Activated B cell treated with CpG ODN at 0.5 μM for 24 hours (primary cell): Measurements from ENCODE around the gene CHRD. TPM values are rescaled to one million over a fixed set of nuclear protein-coding genes. Genes with fewer than 3 reads are reported as not detected.

Source experiments
- ATAC-seq: fragments of 200-7000 bp; cut with Tn5 transposase; one replicate; pipeline ENCODE4 v1.10.0; 2021; ENCODE audit warnings: low read depth, mild to moderate bottlenecking, moderate library complexity
- CTCF ChIA-PET: fragments of 350-600 bp; sonication (Branson Sonifier 250); formaldehyde crosslinking; loops from one replicate; lab custom pipeline; 2021; ENCODE audit warnings: antibody characterized with exemption; lab: Charles Lee
- POLR2A ChIA-PET: fragments of 350-600 bp; sonication (Branson Sonifier 250); formaldehyde crosslinking; loops from one replicate; lab custom pipeline; 2021; ENCODE audit warnings: antibody characterized with exemption; lab: Charles Lee
- DNase-seq: peaks from one replicate; pipeline ENCODE4 v3.0.0; 2022
- H3K27ac Mint-ChIP-seq: one replicate; pipeline ENCODE4 v1.8.0; 2020; ENCODE audit warnings: mixed read lengths
- H3K27me3 Mint-ChIP-seq: one replicate; pipeline ENCODE4 v1.8.0; 2021; ENCODE audit warnings: mixed read lengths
- H3K36me3 Mint-ChIP-seq: one replicate; pipeline ENCODE4 v1.8.0; 2021; ENCODE audit warnings: low read depth, mixed read lengths
- H3K4me1 Mint-ChIP-seq: one replicate; pipeline ENCODE4 v1.8.0; 2021; ENCODE audit warnings: mixed read lengths
- H3K4me3 Mint-ChIP-seq: one replicate; pipeline ENCODE4 v1.8.0; 2020; ENCODE audit warnings: mild to moderate bottlenecking, mixed read lengths
- H3K9me3 Mint-ChIP-seq: one replicate; pipeline ENCODE4 v1.8.0; 2020; ENCODE audit warnings: mixed read lengths
- intact Hi-C: fragments of 100-400 bp; cut with micrococcal nuclease; formaldehyde crosslinking; loops from one replicate; pipeline ENCODE4 v1.15.1; 2024
- total RNA-seq: library from RNA; stranded (reverse); gene quantifications from 2 replicates; pipeline ENCODE4 v1.2.3, GENCODE V29; 2022
- TF ChIP-seq, protein P1 (sequence below): fragments of 200-600 bp; IDR thresholded peaks from one replicate; pipeline ENCODE4 v1.8.0; 2022; ENCODE audit warnings: antibody characterized with exemption, mild to moderate bottlenecking

Gene CHRD
- total RNA-seq, 1 donor from 2014 or later = not detected

DNA sequence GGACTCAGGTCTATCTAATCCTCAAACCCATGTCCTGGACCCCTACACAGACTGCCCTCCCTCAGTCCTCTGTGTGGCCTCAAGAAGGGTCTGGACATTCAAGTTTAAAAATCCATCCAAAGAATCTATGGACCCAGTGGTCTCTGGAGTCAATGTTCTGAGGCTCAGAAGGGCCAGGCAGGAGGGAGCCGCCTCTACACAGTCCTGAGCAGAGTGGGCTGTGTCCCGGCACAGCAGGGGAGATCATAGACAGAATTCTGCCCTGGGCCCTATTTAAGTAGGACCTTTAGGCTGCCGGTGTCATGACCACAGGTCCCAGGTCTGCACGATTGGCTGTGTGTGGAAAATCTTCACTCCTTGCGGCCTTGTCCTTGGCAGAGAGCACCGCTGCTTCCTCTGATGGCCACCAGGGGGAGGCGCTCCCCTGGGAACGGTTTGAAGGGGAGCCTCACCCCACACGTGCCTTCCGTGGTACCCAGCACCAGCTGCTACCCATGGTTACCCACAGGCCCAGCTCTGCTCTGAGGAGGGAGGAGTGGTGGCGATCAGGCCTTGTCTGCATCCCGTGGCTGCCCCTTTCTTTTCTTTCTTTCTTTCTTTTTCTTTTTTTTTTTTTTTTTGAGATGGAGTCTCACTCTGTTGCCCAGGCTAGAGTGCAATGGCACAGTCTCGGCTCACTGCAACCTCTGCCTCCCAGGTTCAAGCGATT lies 37.9 kb downstream of the CHRD start:
- Mint-ChIP-seq H3K27me3 (no peaks in the 10 kb centered on the region), H3K36me3 (no peaks in the 10 kb centered on the region), H3K9me3 (no peaks in the 10 kb centered on the region), H3K4me3 (no peak overlapping the region), H3K4me1 (peaks cover 2% of the 10 kb centered on the region), H3K27ac (no peak overlapping the region)
- CTCF ChIA-PET = interaction anchor here (0.7 to 1.6 kb wide), 5 partner anchors 46 to 360 kb away, joined by 3 to 7 read pairs (median 4); no protein-coding TSS in a partner anchor
- POLR2A ChIA-PET = interaction anchor here (0.7 kb wide), 2 partner anchors 119 to 1252 kb away, joined by 4 to 7 read pairs; no protein-coding TSS in a partner anchor
- ATAC-seq (peak; percentile 100), DNase-seq (peak; percentile 65)
- TF ChIP-seq, protein P1, sequence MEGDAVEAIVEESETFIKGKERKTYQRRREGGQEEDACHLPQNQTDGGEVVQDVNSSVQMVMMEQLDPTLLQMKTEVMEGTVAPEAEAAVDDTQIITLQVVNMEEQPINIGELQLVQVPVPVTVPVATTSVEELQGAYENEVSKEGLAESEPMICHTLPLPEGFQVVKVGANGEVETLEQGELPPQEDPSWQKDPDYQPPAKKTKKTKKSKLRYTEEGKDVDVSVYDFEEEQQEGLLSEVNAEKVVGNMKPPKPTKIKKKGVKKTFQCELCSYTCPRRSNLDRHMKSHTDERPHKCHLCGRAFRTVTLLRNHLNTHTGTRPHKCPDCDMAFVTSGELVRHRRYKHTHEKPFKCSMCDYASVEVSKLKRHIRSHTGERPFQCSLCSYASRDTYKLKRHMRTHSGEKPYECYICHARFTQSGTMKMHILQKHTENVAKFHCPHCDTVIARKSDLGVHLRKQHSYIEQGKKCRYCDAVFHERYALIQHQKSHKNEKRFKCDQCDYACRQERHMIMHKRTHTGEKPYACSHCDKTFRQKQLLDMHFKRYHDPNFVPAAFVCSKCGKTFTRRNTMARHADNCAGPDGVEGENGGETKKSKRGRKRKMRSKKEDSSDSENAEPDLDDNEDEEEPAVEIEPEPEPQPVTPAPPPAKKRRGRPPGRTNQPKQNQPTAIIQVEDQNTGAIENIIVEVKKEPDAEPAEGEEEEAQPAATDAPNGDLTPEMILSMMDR = peak; percentile 71
- intact Hi-C loops = loop anchor here (1.0 to 5.0 kb wide), 3 partner anchors 96 to 360 kb away; no protein-coding TSS in a partner anchor

DNA sequence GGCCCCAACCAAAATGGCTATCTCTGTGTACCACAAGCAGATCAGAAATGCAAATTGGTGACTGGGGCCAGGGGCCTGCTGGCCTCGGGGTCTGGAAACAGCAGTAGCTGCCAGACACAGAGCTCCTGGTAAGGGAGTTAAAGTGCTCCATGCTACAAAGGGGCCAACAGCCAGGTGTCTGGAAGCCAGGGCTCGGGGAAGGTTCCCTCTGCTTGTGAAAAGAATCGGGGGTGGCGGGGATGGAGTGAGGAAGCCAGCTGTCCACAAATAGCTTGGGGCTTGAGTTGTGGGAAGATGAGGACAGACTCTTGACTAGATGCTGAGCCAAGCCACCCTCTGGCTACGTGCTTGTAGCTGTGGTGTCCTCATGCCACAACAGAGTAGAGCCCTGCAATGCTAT lies 39.3 kb downstream of the CHRD start:
- POLR2A ChIA-PET = no interaction called here
- intact Hi-C loops = loop anchor here (5.0 kb wide), 1 partner anchor 358 kb away; no protein-coding TSS in a partner anchor
- CTCF ChIA-PET = interaction anchor here (1.3 kb wide), 1 partner anchor 95 kb away, joined by 4 read pairs; no protein-coding TSS in a partner anchor
- no peaks in the 10 kb centered on the region for H3K36me3 Mint-ChIP-seq
- peaks cover 2% of the 10 kb centered on the region for H3K4me1 Mint-ChIP-seq
- ATAC-seq = no peak
- no peaks in the 10 kb centered on the region for H3K9me3 Mint-ChIP-seq
- no peak overlapping the region for H3K27ac Mint-ChIP-seq
- no peak for DNase-seq
- no peak overlapping the region for H3K4me3 Mint-ChIP-seq
- TF ChIP-seq, protein P1 = no peak
- H3K27me3 Mint-ChIP-seq = peaks cover 4% of the 10 kb centered on the region

DNA sequence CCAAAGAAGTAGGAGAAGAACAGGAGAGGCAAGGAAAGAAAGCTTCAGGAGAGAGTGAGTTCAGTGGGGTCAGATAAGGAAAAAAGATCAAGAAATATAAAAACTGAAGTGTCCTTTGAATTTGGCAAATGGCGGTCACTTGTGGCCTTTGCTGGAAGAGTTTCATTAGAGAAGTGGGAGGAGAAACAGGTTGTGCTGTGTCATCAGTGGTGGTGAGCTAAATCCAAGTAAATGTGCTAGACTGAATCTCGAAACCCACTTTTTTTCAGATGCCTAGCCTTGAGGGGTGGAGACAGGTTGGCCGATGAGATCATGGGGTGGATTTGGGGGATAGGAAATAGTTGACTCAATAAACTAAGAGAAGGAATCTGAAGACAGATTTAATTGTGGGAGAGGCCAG lies 43.7 kb downstream of the CHRD start:
- Mint-ChIP-seq H3K4me3 (no peak overlapping the region), H3K4me1 (no peaks in the 10 kb centered on the region), H3K9me3 (no peaks in the 10 kb centered on the region), H3K27me3 (peaks cover 7% of the 10 kb centered on the region), H3K27ac (no peak overlapping the region), H3K36me3 (no peaks in the 10 kb centered on the region)
- ChIA-PET POLR2A (no interaction called here), CTCF (no interaction called here)
- TF ChIP-seq, protein P1 = no peak
- no peak for DNase-seq
- no peak for ATAC-seq
- intact Hi-C loops = no loop called here

DNA sequence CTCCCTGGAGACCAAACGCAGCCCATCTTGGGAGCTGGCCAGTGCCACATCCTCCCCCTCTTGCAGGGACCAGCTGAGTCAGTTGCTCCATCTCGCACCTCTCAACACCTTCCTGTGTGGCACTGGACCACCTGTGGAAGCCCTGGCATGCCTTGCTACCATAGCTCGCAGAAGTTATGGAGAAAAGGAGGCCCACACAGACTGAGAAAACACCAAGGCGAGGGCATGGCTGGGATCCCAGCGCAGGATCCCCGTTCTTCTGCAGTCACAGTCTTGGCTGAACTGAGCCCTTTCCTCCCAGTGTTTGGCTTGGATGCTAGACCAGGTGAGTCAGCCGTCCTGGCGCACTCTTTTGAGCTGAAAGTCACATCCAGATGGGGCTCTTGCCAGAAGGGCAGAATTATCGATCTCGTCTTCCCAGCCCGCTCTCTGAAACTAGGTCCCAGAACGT lies 46.9 kb downstream of the CHRD start:
- ATAC-seq (no peak), DNase-seq (no peak)
- ChIA-PET POLR2A (no interaction called here), CTCF (no interaction called here)
- H3K4me3 Mint-ChIP-seq = no peak overlapping the region
- H3K27me3 Mint-ChIP-seq = peaks cover 7% of the 10 kb centered on the region
- H3K4me1 Mint-ChIP-seq = no peaks in the 10 kb centered on the region
- no peaks in the 10 kb centered on the region for H3K9me3 Mint-ChIP-seq
- TF ChIP-seq, protein P1 = no peak
- no peak overlapping the region for H3K27ac Mint-ChIP-seq
- no peaks in the 10 kb centered on the region for H3K36me3 Mint-ChIP-seq
- intact Hi-C loops = no loop called here

DNA sequence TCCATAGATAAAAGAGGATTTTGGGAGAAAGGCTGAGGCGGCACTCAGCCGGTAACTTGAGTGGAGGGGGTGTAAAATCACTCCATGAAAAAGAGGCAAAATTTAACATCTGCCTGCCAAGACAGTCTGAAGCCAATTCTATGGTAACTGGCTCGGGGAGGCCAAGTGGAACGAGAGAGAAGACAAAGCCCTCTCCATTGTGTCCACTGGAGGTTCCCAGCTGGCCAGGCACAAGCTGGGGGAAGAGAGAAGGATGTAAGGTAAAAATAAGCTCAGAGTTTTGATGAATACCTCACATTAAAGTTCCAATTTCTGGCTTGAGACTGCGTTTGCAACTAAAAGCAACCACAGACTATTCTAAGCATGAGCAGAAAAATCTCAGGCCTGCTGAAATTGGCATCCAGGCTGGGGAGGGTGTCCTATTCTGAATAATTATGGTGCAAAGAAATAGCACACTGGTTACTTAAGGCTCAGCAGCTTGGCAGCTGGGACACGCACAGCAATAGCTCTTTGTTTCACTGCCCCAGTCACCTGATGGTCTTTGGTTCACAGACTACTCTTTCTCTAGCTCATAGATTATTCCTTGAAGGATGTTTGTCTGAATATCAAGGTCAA lies 48.8 kb downstream of the CHRD start:
- CTCF ChIA-PET = no interaction called here
- Mint-ChIP-seq H3K4me3 (no peak overlapping the region), H3K27me3 (peaks cover 4% of the 10 kb centered on the region), H3K9me3 (no peaks in the 10 kb centered on the region), H3K36me3 (no peaks in the 10 kb centered on the region), H3K4me1 (no peaks in the 10 kb centered on the region), H3K27ac (no peak overlapping the region)
- ATAC-seq (no peak), DNase-seq (no peak)
- intact Hi-C loops = no loop called here
- TF ChIP-seq, protein P1 = no peak
- POLR2A ChIA-PET = no interaction called here
